ENCODE results near the gene RAD18.

The RAD18 gene

DNA sequence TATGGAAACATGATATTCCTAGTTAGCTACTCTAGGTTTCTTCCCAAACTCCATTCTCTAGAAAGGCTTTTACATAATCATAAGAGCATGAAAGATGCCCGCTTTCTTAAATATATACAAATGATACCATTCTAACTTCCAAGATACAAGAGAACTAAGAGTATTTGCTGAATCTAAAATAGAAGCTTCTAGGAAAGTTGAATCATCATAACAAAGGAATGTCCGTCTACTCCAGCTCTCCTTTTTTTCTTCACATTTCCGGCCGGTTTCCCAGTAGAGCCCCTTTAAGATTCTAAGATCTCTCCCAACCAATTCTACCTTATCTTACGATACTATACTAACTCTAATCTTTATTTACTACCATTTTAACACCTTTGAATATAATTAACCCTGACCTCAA lies 60.1 kb downstream of the RAD18 start:
- H3K27ac ChIP-seq (replicated peaks; ENCODE audit: low read length): no peak overlapping the region
- peaks cover 4 to 95% of the 10 kb centered on the region in 2 donors for H3K36me3 ChIP-seq (replicated peaks in 1 of 2; ENCODE audit: control insufficient read depth in 2 of 2, insufficient read depth in 2 of 2, low read length in 2 of 2)
- H3K18ac ChIP-seq (ENCODE audit: low read length): no peak overlapping the region
- H3K4ac ChIP-seq (ENCODE audit: low read length): no peak overlapping the region
- H2BK15ac ChIP-seq (ENCODE audit: low read length): no peak overlapping the region
- no peak overlapping the region for H4K8ac ChIP-seq (ENCODE audit: low read depth, low read length)
- H3K14ac ChIP-seq (ENCODE audit: low read length): no peak overlapping the region
- H2AFZ ChIP-seq (ENCODE audit: low read length): no peak overlapping the region
- H3K79me1 ChIP-seq (ENCODE audit: low read depth, low read length): no peaks in the 10 kb centered on the region
- no peaks in the 10 kb centered on the region for H3K4me1 ChIP-seq (ENCODE audit: control insufficient read depth in 2 of 2, insufficient read depth in 1 of 2, low read depth in 1 of 2, low read length in 2 of 2)
- WGBS, 2 donors (ENCODE audit: extremely low coverage in 2 of 2, insufficient read length in 2 of 2, insufficient replicate concordance in 1 of 2): 100% methylated on average over 1 of the region's 5 CpGs
- H3K4me3 ChIP-seq (ENCODE audit: low read length in 2 of 2): no peak overlapping the region
- no peak overlapping the region for H2BK12ac ChIP-seq (ENCODE audit: low read length)
- no peak overlapping the region for H3K9ac ChIP-seq (ENCODE audit: low read depth, low read length, poor library complexity)
- no peak overlapping the region for H4K91ac ChIP-seq (ENCODE audit: low read depth, low read length, poor library complexity)
- H3K4me2 ChIP-seq (ENCODE audit: insufficient read depth, low read length, poor library complexity, severe bottlenecking): no peak overlapping the region
- H3K9me3 ChIP-seq (replicated peaks in 1 of 2; ENCODE audit: control insufficient read depth in 2 of 2, insufficient read depth in 1 of 2, low read depth in 1 of 2, low read length in 2 of 2): peaks cover 0 to 5% of the 10 kb centered on the region in 2 donors
- no peak overlapping the region for H2BK5ac ChIP-seq (ENCODE audit: low read length)
- H3K23ac ChIP-seq (ENCODE audit: low read depth, low read length, poor library complexity): no peak overlapping the region
- H2BK120ac ChIP-seq (ENCODE audit: low read depth, low read length): no peak overlapping the region
- H3K27me3 ChIP-seq (ENCODE audit: control insufficient read depth in 3 of 3, insufficient read depth in 3 of 3, low read depth in 1 of 3, low read length in 3 of 3): no peaks in the 10 kb centered on the region
- H2AK5ac ChIP-seq (ENCODE audit: low read depth, low read length): no peak overlapping the region
- no peak for DNase-seq (ENCODE audit: low spot score)

DNA sequence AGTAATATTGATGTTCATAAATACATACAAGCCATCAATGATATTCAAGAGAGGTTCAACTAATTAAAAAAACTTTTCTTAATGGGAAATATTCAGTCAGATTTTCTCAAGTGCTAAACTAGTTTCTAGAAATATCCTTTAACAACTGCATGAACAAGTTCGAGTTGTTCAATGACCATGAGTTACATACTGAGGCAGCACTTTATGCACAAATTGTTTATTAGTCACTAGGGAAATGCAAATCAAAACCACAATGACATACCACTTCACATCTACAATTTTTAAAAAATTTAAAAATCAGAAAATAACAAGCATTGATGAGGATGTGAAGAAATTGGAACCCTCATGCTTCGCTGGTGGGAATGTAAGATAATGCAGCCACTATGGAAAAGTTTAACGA lies 62.4 kb downstream of the RAD18 start:
- Histone ChIP-seq H3K4me1 (ENCODE audit: control insufficient read depth in 2 of 2, insufficient read depth in 1 of 2, low read depth in 1 of 2, low read length in 2 of 2) (no peaks in the 10 kb centered on the region), H4K8ac (ENCODE audit: low read depth, low read length) (no peak overlapping the region)
- WGBS, 2 donors (ENCODE audit: extremely low coverage in 2 of 2, insufficient read length in 2 of 2, insufficient replicate concordance in 1 of 2): no CpG with 5 or more reads among the region's 3 CpGs

DNA sequence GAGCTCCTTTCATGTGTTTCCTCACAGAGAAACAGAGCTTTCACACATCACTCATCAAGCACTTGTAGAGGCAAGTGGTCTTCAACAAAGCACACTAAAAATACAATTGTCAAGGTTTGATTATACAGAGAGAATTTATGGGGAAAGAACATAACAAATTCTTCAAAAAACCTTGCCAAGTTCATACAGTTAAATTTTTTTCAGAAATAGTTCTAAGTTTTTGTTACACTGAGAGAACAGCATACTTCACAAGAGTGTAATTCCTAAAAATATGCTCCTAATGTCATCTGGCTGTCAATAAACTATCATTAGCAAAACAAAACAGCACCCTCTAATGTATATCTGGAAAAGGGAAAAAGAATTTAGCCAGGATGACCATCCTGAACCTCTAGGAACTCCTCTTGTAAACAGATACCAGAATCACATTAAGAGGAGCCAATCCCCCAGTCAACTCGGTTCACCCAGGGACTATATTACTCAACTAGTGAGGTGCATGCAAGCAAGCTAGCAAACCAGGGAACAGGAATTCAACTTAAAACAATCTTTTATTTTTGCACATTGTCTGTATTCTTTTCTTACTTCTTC lies 63.3 kb downstream of the RAD18 start:
- no peak overlapping the region for H3K27ac ChIP-seq (replicated peaks; ENCODE audit: low read length)
- H4K91ac ChIP-seq (ENCODE audit: low read depth, low read length, poor library complexity): no peak overlapping the region
- H3K4me3 ChIP-seq (ENCODE audit: low read length in 2 of 2): no peak overlapping the region
- H3K18ac ChIP-seq (ENCODE audit: low read length): no peak overlapping the region
- no peak overlapping the region for H2BK120ac ChIP-seq (ENCODE audit: low read depth, low read length)
- no peak overlapping the region for H3K14ac ChIP-seq (ENCODE audit: low read length)
- H3K9me3 ChIP-seq (replicated peaks in 1 of 2; ENCODE audit: control insufficient read depth in 2 of 2, insufficient read depth in 1 of 2, low read depth in 1 of 2, low read length in 2 of 2): peaks cover 0 to 5% of the 10 kb centered on the region in 2 donors
- H3K36me3 ChIP-seq (replicated peaks in 1 of 2; ENCODE audit: control insufficient read depth in 2 of 2, insufficient read depth in 2 of 2, low read length in 2 of 2): peaks cover 2 to 96% of the 10 kb centered on the region in 2 donors
- no peak overlapping the region for H2BK15ac ChIP-seq (ENCODE audit: low read length)
- no peaks in the 10 kb centered on the region for H3K79me1 ChIP-seq (ENCODE audit: low read depth, low read length)
- H4K8ac ChIP-seq (ENCODE audit: low read depth, low read length): no peak overlapping the region
- no peak for DNase-seq (ENCODE audit: low spot score)
- no CpG with 5 or more reads among the region's 1 CpG for WGBS, 2 donors (ENCODE audit: extremely low coverage in 2 of 2, insufficient read length in 2 of 2, insufficient replicate concordance in 1 of 2)
- no peaks in the 10 kb centered on the region for H3K4me1 ChIP-seq (ENCODE audit: control insufficient read depth in 2 of 2, insufficient read depth in 1 of 2, low read depth in 1 of 2, low read length in 2 of 2)
- H3K27me3 ChIP-seq (ENCODE audit: control insufficient read depth in 3 of 3, insufficient read depth in 3 of 3, low read depth in 1 of 3, low read length in 3 of 3): no peaks in the 10 kb centered on the region
- no peak overlapping the region for H2BK5ac ChIP-seq (ENCODE audit: low read length)
- no peak overlapping the region for H3K4me2 ChIP-seq (ENCODE audit: insufficient read depth, low read length, poor library complexity, severe bottlenecking)
- no peak overlapping the region for H2BK12ac ChIP-seq (ENCODE audit: low read length)
- no peak overlapping the region for H2AK5ac ChIP-seq (ENCODE audit: low read depth, low read length)
- no peak overlapping the region for H3K4ac ChIP-seq (ENCODE audit: low read length)
- no peak overlapping the region for H3K9ac ChIP-seq (ENCODE audit: low read depth, low read length, poor library complexity)
- no peak overlapping the region for H3K23ac ChIP-seq (ENCODE audit: low read depth, low read length, poor library complexity)
- H2AFZ ChIP-seq (ENCODE audit: low read length): no peak overlapping the region

More for the DNA sequence above, 62.4 kb downstream of the RAD18 start:
- Histone ChIP-seq H3K4me3 (ENCODE audit: low read length in 2 of 2) (no peak overlapping the region), H3K27me3 (ENCODE audit: control insufficient read depth in 3 of 3, insufficient read depth in 3 of 3, low read depth in 1 of 3, low read length in 3 of 3) (no peaks in the 10 kb centered on the region), H3K9me3 (replicated peaks in 1 of 2; ENCODE audit: control insufficient read depth in 2 of 2, insufficient read depth in 1 of 2, low read depth in 1 of 2, low read length in 2 of 2) (peaks cover 0 to 5% of the 10 kb centered on the region in 2 donors), H2AK5ac (ENCODE audit: low read depth, low read length) (no peak overlapping the region), H3K27ac (replicated peaks; ENCODE audit: low read length) (no peak overlapping the region), H2BK15ac (ENCODE audit: low read length) (no peak overlapping the region), H3K4me2 (ENCODE audit: insufficient read depth, low read length, poor library complexity, severe bottlenecking) (no peak overlapping the region), H2AFZ (ENCODE audit: low read length) (no peak overlapping the region), H2BK12ac (ENCODE audit: low read length) (no peak overlapping the region), H3K14ac (ENCODE audit: low read length) (no peak overlapping the region), H3K36me3 (replicated peaks in 1 of 2; ENCODE audit: control insufficient read depth in 2 of 2, insufficient read depth in 2 of 2, low read length in 2 of 2) (peaks cover 2 to 96% of the 10 kb centered on the region in 2 donors), H3K23ac (ENCODE audit: low read depth, low read length, poor library complexity) (no peak overlapping the region), H3K79me1 (ENCODE audit: low read depth, low read length) (no peaks in the 10 kb centered on the region), H2BK5ac (ENCODE audit: low read length) (no peak overlapping the region), H4K91ac (ENCODE audit: low read depth, low read length, poor library complexity) (no peak overlapping the region), H3K18ac (ENCODE audit: low read length) (no peak overlapping the region), H2BK120ac (ENCODE audit: low read depth, low read length) (no peak overlapping the region), H3K4ac (ENCODE audit: low read length) (no peak overlapping the region), H3K9ac (ENCODE audit: low read depth, low read length, poor library complexity) (no peak overlapping the region)
- no peak for DNase-seq (ENCODE audit: low spot score)

DNA sequence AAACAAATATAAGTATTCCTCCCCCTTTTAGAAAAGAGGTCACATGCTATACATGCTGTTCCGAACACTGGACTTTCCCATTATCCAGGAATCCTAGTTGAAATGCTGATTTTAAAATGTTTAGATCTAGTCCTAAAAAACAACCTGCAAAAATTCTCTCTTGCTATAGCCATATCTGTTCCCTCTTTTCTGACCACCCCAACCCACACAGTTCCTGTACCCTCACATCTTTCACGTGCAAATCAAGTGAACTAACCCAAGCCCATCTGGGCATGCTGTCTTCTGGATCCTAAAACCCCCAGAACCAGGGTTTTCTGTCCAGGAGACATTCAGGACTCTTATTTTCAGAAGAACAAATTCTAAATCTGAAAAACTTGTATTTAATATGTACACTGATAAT lies 67.4 kb downstream of the RAD18 start:
- Histone ChIP-seq H4K91ac (ENCODE audit: low read depth, low read length, poor library complexity) (no peak overlapping the region), H3K9me3 (replicated peaks in 1 of 2; ENCODE audit: control insufficient read depth in 2 of 2, insufficient read depth in 1 of 2, low read depth in 1 of 2, low read length in 2 of 2) (peaks cover 0 to 5% of the 10 kb centered on the region in 2 donors), H3K27me3 (ENCODE audit: control insufficient read depth in 3 of 3, insufficient read depth in 3 of 3, low read depth in 1 of 3, low read length in 3 of 3) (no peaks in the 10 kb centered on the region), H2AFZ (ENCODE audit: low read length) (no peak overlapping the region), H3K4ac (ENCODE audit: low read length) (no peak overlapping the region), H4K8ac (ENCODE audit: low read depth, low read length) (no peak overlapping the region), H2BK5ac (ENCODE audit: low read length) (no peak overlapping the region), H3K4me2 (ENCODE audit: insufficient read depth, low read length, poor library complexity, severe bottlenecking) (no peak overlapping the region), H3K27ac (replicated peaks; ENCODE audit: low read length) (no peak overlapping the region), H3K4me1 (ENCODE audit: control insufficient read depth in 2 of 2, insufficient read depth in 1 of 2, low read depth in 1 of 2, low read length in 2 of 2) (no peaks in the 10 kb centered on the region), H3K36me3 (replicated peaks in 1 of 2; ENCODE audit: control insufficient read depth in 2 of 2, insufficient read depth in 2 of 2, low read length in 2 of 2) (peaks cover 2 to 98% of the 10 kb centered on the region in 2 donors), H2AK5ac (ENCODE audit: low read depth, low read length) (no peak overlapping the region), H3K14ac (ENCODE audit: low read length) (no peak overlapping the region), H3K18ac (ENCODE audit: low read length) (no peak overlapping the region), H3K4me3 (ENCODE audit: low read length in 2 of 2) (no peak overlapping the region), H2BK12ac (ENCODE audit: low read length) (no peak overlapping the region), H2BK15ac (ENCODE audit: low read length) (no peak overlapping the region), H3K9ac (ENCODE audit: low read depth, low read length, poor library complexity) (no peak overlapping the region), H3K23ac (ENCODE audit: low read depth, low read length, poor library complexity) (no peak overlapping the region), H3K79me1 (ENCODE audit: low read depth, low read length) (no peaks in the 10 kb centered on the region), H2BK120ac (ENCODE audit: low read depth, low read length) (no peak overlapping the region)
- DNase-seq (ENCODE audit: low spot score): no peak
- WGBS, 2 donors (ENCODE audit: extremely low coverage in 2 of 2, insufficient read length in 2 of 2, insufficient replicate concordance in 1 of 2): no CpG with 5 or more reads among the region's 2 CpGs

Data from neuronal stem cell (in vitro differentiated cells).